Activated CD4-positive, alpha-beta T cell treated with anti-CD3 and anti-CD28 coated beads, Interleukin-2, amount 50 U/mL, for 48 hours (primary cell): ENCODE results near the gene ADCY5.
"Not testable (repeated sequence)": the region's sequence is repeated elsewhere in the genome, so short reads cannot be mapped to it uniquely, and the experiment has no call there.

ENCODE experiments used
- DNase-seq, 2 experiments: peaks; one replicate each; pipeline ENCODE4 v3.0.0-alpha.2; 2020

ADCY5 gene

GRCh38 chr3:123282461-123282860 lies 166.4 kb downstream of the ADCY5 start:
- DNase-seq: no peak

- DNase-seq: no peak
Observed at GRCh38 chr3:123281929-123282328, 167.0 kb downstream of the ADCY5 start.

GRCh38 chr3:123281406-123281805 lies 167.5 kb downstream of the ADCY5 start:
- no peak for DNase-seq

- DNase-seq: no peak
Observed at GRCh38 chr3:123279121-123279520, 169.8 kb downstream of the ADCY5 start.

- no peak for DNase-seq
Observed at GRCh38 chr3:123278446-123278845, 170.4 kb downstream of the ADCY5 start.

GRCh38 chr3:123277106-123277505 lies 171.8 kb downstream of the ADCY5 start:
- no peak for DNase-seq

GRCh38 chr3:123276346-123277006 lies 172.4 kb downstream of the ADCY5 start:
- no peak for DNase-seq

GRCh38 chr3:123275691-123276090 lies 173.2 kb downstream of the ADCY5 start:
- DNase-seq: no peak

- no peak for DNase-seq
Observed at GRCh38 chr3:123272547-123272946, 176.3 kb downstream of the ADCY5 start.

- no peak for DNase-seq
Observed at GRCh38 chr3:123271466-123272159, 177.3 kb downstream of the ADCY5 start.

GRCh38 chr3:123270818-123271217 lies 178.1 kb downstream of the ADCY5 start:
- DNase-seq: no peak

GRCh38 chr3:123267821-123268220 lies 181.1 kb downstream of the ADCY5 start:
- no peak for DNase-seq

- no peak for DNase-seq
Observed at GRCh38 chr3:123263941-123264340, 184.9 kb downstream of the ADCY5 start.

- DNase-seq: no peak
Observed at GRCh38 chr3:123262868-123263267, 186.0 kb downstream of the ADCY5 start.

GRCh38 chr3:123262226-123262625 lies 186.7 kb downstream of the ADCY5 start:
- DNase-seq: no peak

- DNase-seq: no peak
Observed at GRCh38 chr3:123261666-123262065, 187.2 kb downstream of the ADCY5 start.

- no peak for DNase-seq
Observed at GRCh38 chr3:123258811-123259420, 190.0 kb downstream of the ADCY5 start.

GRCh38 chr3:123258359-123258758 lies 190.5 kb downstream of the ADCY5 start:
- no peak for DNase-seq

- DNase-seq: no peak
Observed at GRCh38 chr3:123256256-123256655, 192.6 kb downstream of the ADCY5 start.

GRCh38 chr3:123246866-123247265 lies 202.0 kb downstream of the ADCY5 start:
- no peak for DNase-seq

GRCh38 chr3:123244128-123244527 lies 204.8 kb downstream of the ADCY5 start:
- peak; percentile 6 to 9 for DNase-seq

- no peak for DNase-seq
Observed at GRCh38 chr3:123239756-123240155, 209.1 kb downstream of the ADCY5 start.

GRCh38 chr3:123239186-123239585 lies 209.7 kb downstream of the ADCY5 start:
- not testable (repeated sequence) for DNase-seq

- no peak for DNase-seq
Observed at GRCh38 chr3:123236902-123237301, 212.0 kb downstream of the ADCY5 start.
